Measurements from ENCODE around the gene KRTAP10-10.
"Not testable (repeated sequence)": the region's sequence is repeated elsewhere in the genome, so short reads cannot be mapped to it uniquely, and the experiment has no call there.

KRTAP10-10 gene

GRCh38 chr21:44627181-44627822 lies 9.9 kb upstream of the KRTAP10-10 start:
- not testable (repeated sequence) for DNase-seq

- DNase-seq: not testable (repeated sequence)
Observed at GRCh38 chr21:44627831-44628233, 9.3 kb upstream of the KRTAP10-10 start.

DNA sequence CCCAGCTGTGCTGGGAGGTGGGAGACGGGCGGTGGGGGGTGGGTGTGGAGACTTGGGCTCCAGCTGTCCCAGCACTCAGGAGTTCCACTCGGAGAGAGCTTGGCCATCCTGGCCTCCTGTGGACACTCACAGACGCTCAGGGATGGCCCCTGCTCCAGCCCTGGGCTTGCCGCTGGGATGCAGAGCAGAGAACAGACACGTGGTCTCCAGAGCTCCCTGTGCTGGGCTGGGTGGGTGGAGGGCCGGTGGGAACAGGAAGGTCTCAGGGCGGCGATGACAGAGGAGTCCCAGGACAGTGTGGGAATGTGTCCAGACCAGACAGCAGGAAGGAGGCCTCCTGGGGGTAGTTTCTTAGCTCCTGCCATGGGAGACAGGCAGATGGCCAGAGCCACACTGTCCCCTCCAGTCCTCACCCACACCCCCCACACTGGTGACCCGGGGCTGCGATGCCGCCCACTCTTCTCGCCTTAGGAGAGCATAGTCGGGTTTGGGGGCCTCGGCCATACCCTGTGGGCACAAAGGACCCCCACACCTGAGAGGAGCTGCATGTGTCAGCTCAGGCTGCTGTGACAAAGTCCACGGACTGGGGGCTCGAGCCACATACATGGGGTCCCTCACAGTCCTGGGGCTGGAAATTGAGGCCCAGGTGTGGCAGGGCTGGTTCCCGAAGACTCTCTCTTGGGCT lies 8.3 kb upstream of the KRTAP10-10 start:
- no peak for DNase-seq

DNA sequence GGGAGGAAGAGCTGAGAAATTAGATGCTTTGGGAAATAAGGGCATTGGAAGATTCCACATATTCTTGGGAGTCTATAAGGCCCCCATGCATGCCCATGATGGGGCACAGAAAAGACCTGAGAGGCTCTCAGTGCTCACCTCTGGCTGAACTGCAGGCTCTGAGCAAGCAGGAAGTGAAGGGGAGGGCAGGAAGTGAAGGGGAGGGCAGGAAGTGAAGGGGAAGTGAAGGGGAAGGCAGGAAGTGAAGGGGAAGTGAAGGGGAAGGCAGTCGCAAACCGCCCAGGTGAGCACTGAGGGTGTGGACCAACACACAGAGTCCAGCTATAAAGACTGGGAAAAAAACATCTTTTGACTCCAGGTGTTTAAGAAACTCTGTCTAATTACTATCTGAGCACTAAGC lies 6.7 kb upstream of the KRTAP10-10 start:
- no peak for DNase-seq

DNA sequence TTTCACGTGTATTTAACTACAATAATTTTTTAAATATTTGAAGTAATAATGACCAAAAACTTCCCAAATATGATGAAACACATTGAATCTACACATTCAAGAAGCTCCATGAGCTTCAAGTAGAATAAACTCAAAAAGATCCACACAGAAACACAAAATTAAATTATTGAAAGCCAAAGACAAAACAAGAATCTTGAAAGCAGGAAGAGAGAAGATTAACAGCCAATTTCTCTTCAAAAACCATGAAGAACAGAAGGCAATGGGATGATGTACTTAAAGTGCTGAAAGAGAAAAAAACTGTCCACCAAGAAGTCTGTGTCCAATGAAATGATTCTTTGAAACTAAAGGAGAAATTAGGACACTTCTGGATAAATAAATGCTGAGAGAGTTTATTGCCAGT lies 5.1 kb upstream of the KRTAP10-10 start:
- DNase-seq: no peak

DNA sequence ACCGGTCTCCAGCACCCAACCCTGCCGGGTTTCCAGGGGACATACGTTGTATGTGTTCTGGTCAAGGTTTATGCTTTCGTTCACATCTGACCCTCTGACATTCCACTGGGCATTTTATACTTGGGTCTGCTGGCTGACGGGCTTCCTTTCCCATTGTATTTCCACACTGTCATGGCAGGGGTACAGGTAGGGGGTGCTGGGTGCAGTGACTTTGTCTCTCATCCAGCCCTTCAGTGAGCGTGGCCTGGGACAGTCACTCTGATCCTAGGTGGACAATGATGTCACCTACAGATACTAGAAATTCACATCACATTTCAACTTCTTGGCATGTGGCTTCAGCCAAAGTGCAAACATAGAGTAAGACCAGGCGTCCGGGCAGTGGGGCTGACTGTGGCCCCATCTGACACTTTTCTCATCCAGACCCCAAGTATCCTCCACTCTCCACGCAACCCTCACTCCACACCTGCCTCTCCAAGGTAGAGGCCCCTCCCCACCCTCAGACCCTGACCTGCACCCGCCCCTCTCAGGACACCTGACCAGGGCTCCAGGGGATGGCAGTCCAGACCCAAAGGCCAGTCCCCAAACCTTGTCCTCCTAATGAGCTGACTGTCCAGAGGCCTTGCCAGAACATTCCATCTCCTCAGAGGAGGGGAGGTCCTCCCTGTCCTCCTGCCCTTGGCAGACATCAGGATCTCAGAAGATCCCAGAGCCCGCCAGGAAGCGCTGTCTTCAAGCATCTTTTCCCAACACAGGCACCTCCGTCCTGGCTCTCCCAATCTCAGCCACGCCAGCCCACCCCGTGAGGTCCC lies 743 bp upstream of the KRTAP10-10 start:
- DNase-seq: no peak

DNA sequence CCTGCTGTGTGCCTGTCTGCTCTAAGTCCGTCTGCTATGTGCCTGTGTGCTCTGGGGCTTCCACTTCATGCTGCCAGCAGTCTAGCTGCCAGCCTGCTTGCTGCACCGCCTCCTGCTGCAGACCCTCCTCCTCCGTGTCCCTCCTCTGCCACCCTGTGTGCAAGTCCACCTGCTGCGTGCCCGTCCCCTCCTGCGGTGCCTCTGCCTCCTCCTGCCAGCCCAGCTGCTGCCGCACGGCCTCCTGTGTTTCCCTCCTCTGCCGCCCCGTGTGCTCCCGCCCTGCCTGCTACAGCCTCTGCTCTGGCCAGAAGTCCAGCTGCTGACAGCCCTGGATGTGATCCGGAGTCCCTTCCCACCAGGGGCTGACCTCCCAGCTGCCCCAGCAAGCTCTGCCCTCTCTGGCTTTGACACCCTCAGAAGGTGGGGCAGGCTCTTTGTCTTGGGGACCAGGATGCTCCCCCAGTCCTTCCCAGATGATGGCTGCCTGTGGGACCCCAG lies 744 bp downstream of the KRTAP10-10 start:
- not testable (repeated sequence) for DNase-seq

- not testable (repeated sequence) for DNase-seq
Observed at GRCh38 chr21:44638506-44639330, 1.6 kb downstream of the KRTAP10-10 start.

DNA sequence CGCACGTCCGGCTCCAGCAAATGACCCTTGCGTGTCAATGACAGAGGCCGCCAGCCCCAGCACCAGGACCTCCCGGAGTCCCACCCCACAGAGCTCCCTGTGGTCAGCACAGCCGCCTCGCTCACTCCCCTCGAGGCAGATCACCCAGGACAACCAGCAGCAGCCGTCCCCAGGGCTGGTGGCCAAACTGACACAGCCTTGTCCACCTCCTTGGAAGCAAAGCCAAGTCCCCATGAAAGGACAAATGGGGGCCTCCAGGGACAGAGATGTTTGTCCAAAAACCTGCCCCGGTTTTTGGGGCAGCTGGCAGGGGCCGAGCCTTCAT lies 2.1 kb downstream of the KRTAP10-10 start:
- DNase-seq: no peak

DNA sequence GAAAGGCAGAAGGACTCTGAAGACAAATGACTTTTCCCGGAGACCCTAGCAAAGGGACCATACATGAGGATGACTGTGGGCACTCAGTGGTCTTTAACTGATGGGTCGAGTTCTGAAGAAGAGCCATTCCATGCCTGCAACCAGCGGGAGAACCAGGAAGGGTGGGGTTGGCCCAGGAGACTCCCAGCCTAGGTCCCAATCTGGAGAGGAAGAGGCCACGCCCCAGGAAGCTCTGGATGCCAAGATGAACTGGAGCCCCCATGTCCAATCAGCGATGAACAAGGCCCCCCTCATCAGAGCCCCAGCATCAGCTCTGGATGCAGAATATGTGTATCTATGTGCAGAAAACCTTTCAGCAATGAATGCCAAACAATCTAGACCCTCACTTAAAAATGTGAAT lies 3.6 kb downstream of the KRTAP10-10 start:
- DNase-seq: no peak

- no peak for DNase-seq
Observed at GRCh38 chr21:44643741-44644310, 6.7 kb downstream of the KRTAP10-10 start.

GRCh38 chr21:44644878-44645277 lies 7.7 kb downstream of the KRTAP10-10 start:
- DNase-seq: no peak

DNA sequence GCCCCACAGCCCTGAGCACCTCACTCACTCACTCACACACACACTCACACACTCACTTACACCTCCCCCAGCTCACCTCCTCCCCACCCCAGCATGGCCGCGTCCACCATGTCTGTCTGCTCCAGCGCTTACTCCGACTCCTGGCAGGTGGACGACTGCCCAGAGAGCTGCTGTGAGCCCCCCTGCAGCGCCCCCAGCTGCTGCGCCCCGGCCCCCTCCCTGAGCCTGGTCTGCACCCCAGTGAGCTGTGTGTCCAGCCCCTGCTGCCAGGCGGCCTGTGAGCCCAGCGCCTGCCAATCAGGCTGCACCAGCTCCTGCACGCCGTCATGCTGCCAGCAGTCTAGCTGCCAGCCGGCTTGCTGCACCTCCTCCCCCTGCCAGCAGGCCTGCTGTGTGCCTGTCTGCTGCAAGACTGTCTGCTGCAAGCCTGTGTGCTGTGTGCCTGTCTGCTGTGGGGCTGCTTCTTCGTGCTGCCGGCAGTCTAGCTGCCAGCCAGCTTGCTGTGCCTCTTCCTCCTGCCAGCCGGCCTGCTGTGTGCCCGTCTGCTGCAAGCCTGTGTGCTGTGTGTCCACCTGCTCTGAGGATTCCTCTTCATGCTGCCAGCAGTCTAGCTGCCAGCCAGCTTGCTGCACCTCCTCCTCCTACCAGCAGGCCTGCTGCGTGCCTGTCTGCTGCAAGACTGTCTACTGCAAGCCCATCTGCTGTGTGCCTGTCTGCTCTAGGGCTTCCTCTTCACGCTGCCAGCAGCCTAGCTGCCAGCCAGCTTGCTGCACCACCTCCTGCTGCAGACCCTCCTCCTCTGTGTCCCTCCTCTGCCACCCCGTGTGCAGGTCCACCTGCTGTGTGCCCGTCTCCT lies 9.4 kb downstream of the KRTAP10-10 start, which contains the start of gene KRTAP10-11:
Gene KRTAP10-11, plus strand, starts transcription at position 49 of the 856 bp plus-strand sequence. Its CDS starts 45 bp downstream, at position 94.
- DNase-seq: not testable (repeated sequence)

- no peak for DNase-seq
Observed at GRCh38 chr21:44647222-44647552, 10.0 kb downstream of the KRTAP10-10 start.

GRCh38 chr21:44648557-44649311 lies 11.6 kb downstream of the KRTAP10-10 start:
- DNase-seq: no peak

DNA sequence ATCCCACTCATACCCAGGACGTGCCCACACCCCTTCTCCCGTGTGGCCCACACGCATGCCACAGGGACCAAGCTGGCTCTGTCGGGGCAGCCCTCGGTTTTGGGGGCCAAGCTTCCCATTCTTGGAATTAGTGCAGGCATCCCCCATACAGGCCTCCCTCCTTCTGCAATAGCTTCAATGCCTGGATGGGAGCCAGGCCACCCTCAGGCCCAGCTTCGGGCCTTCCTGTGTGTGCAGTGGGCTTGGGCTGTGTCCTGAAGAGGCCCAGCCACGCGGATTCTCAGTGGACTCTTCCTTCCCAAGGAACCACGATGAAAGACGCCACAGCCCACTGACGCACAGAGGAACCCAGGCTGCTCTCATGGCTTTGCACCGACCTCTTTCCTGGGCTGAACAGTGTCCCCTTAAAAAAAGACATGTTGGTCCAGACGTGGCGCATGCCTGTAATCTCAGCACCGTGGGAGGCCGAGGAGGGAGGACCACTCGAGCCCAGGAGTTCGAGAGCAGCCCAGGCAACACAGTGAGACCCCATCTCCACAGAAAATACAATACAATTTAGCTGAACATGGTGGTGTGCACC lies 12.5 kb downstream of the KRTAP10-10 start:
- DNase-seq: no peak

GRCh38 chr21:44650265-44650972 lies 13.3 kb downstream of the KRTAP10-10 start:
- no peak for DNase-seq

DNA sequence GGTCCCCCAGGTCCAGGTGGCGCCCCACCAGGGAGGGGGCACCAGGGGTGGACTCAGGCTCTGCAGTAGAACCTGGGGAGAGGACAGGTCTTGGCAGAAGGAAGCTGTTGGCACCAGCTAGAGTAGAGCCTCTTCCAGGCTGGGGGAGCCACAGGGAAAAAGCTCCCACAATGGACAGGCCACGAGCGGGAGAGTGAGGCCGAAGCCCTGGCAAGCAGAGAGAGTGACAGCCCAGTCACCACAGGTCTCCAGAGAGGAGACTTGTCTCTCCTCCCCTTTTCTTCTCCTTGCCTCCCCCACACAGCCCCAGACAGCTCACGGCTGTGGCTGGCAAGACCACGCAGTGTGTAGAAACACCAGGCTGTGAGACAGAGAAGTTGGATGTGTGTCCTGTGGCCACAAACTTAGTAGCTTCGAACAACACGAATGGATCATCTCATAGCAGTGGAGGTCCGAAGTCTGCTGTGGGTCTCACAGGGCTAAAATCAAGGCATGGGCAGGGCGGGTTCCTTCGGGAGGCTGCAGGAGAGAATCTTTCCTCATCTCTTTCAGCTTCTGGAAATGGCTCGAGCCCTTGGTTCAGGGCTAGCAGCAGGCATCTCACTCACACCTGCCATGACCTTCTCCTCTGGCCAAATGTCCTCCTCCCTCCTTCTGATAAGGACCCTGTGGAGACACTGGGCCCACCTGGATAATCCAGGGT lies 14.0 kb downstream of the KRTAP10-10 start:
- DNase-seq: no peak

GRCh38 chr21:44653123-44653522 lies 16.0 kb downstream of the KRTAP10-10 start:
- no peak for DNase-seq

All from EL (cell line).